Common myeloid progenitor, CD34-positive (primary cell): ENCODE measurements around the gene DYNC2LI1.

Experiments
- CTCF ChIA-PET: fragments of 350-600 bp; sonication (Branson Sonifier 250); formaldehyde crosslinking; loops from one replicate; lab custom pipeline; 2021; ENCODE audit warnings: antibody characterized with exemption; lab: Charles Lee
- POLR2A ChIA-PET: fragments of 350-600 bp; sonication (Branson Sonifier 250); formaldehyde crosslinking; loops from one replicate; lab custom pipeline; 2021; ENCODE audit warnings: antibody characterized with exemption; lab: Charles Lee
- DNase-seq, 3 donors: peaks; one replicate each; pipeline versions ENCODE4 v3.0.0 to v3.0.0-alpha.2; 2013
- H3K27ac ChIP-seq, 2 experiments: 1 replicate in 1 of 2; 2 replicates in 1 of 2; pipeline ENCODE4 v1.7.0; 2013; ENCODE audit warnings: inconsistent platforms in 2 of 2, low read length in 2 of 2, mild to moderate bottlenecking in 2 of 2, low read depth in 1 of 2, moderate library complexity in 1 of 2; ENCODE audit not compliant: severe bottlenecking in 2 of 2, insufficient read depth in 1 of 2, poor library complexity in 1 of 2
- H3K27me3 ChIP-seq, 5 experiments: replicated peaks in 2 of 5; 1 replicate in 3 of 5; 2 replicates in 2 of 5; pipeline versions ENCODE4 v1.6.1 to v1.7.0; 2013; ENCODE audit warnings: low read length in 4 of 5, mild to moderate bottlenecking in 2 of 5, moderate library complexity in 2 of 5, inconsistent platforms in 1 of 5; ENCODE audit not compliant: insufficient read depth in 5 of 5, control insufficient read depth in 4 of 5
- H3K36me3 ChIP-seq, 4 experiments: 1 replicate in 2 of 4; 2 replicates in 2 of 4; pipeline versions ENCODE4 v1.6.1 to v1.7.0; 2013; ENCODE audit warnings: low read length in 3 of 4, control low read depth in 1 of 4, mild to moderate bottlenecking in 1 of 4; ENCODE audit not compliant: control insufficient read depth in 4 of 4, insufficient read depth in 4 of 4
- H3K4me1 ChIP-seq, 4 experiments: 1 replicate in 3 of 4; 2 replicates in 1 of 4; pipeline versions ENCODE4 v1.6.1 to v1.7.1; 2013; ENCODE audit warnings: low read length in 3 of 4, mild to moderate bottlenecking in 3 of 4, control low read depth in 1 of 4, inconsistent platforms in 1 of 4, moderate library complexity in 1 of 4; ENCODE audit not compliant: control insufficient read depth in 4 of 4, insufficient read depth in 4 of 4; ENCODE audit errors: control extremely low read depth in 1 of 4
- H3K4me3 ChIP-seq, 7 experiments: 1 replicate in 4 of 7; 2 replicates in 3 of 7; pipeline versions ENCODE4 v1.5.1 to v1.7.0; 2013; ENCODE audit warnings: mild to moderate bottlenecking in 7 of 7, low read length in 6 of 7, moderate library complexity in 6 of 7, inconsistent platforms in 2 of 7, low read depth in 2 of 7, control low read depth in 1 of 7; ENCODE audit not compliant: insufficient read depth in 4 of 7, control insufficient read depth in 1 of 7; ENCODE audit errors: extremely low read depth in 1 of 7
- H3K9me3 ChIP-seq, 5 experiments: 1 replicate in 4 of 5; 2 replicates in 1 of 5; pipeline versions ENCODE4 v1.6.1 to v1.7.1; 2013; ENCODE audit warnings: low read length in 4 of 5, mild to moderate bottlenecking in 2 of 5, inconsistent platforms in 1 of 5, low read depth in 1 of 5, moderate library complexity in 1 of 5; ENCODE audit not compliant: control insufficient read depth in 4 of 5, insufficient read depth in 2 of 5; ENCODE audit errors: control extremely low read depth in 1 of 5
- WGBS: methylation state at CpG from one replicate; pipeline ENCODE4 v1.1.5; 2013; ENCODE audit not compliant: insufficient coverage; 5-methylcytosine and 5-hydroxymethylcytosine counted together

DYNC2LI1 gene

GRCh38 chr2:43748333-43748732 lies 25.5 kb upstream of the DYNC2LI1 start:
- POLR2A ChIA-PET: no interaction called here

GRCh38 chr2:43749583-43749982 lies 24.3 kb upstream of the DYNC2LI1 start:
- 100% methylated on average over 2 of the region's 3 CpGs for WGBS
- Histone ChIP-seq H3K36me3 (no peaks in the 10 kb centered on the region), H3K27me3 (no peaks in the 10 kb centered on the region), H3K27ac (no peak overlapping the region), H3K4me3 (no peak overlapping the region), H3K9me3 (no peaks in the 10 kb centered on the region), H3K4me1 (no peaks in the 10 kb centered on the region)
- ChIA-PET CTCF (no interaction called here), POLR2A (no interaction called here)
- DNase-seq: no peak

More at GRCh38 chr2:43748333-43748732, 25.5 kb upstream of the DYNC2LI1 start:
- no peaks in the 10 kb centered on the region for H3K9me3 ChIP-seq
- H3K27ac ChIP-seq: no peak overlapping the region
- no peak for DNase-seq
- H3K27me3 ChIP-seq: no peaks in the 10 kb centered on the region
- no peaks in the 10 kb centered on the region for H3K4me1 ChIP-seq
- H3K36me3 ChIP-seq: no peaks in the 10 kb centered on the region
- 91% methylated on average over 5 of the region's 5 CpGs for WGBS
- no peak overlapping the region for H3K4me3 ChIP-seq
- CTCF ChIA-PET: no interaction called here

GRCh38 chr2:43751476-43751990 lies 22.3 kb upstream of the DYNC2LI1 start:
- POLR2A ChIA-PET: no interaction called here

GRCh38 chr2:43752302-43752701 lies 21.5 kb upstream of the DYNC2LI1 start:
- Histone ChIP-seq H3K27ac (no peak overlapping the region), H3K27me3 (no peaks in the 10 kb centered on the region), H3K9me3 (no peaks in the 10 kb centered on the region), H3K4me3 (no peak overlapping the region), H3K36me3 (no peaks in the 10 kb centered on the region), H3K4me1 (no peaks in the 10 kb centered on the region)
- POLR2A ChIA-PET: no interaction called here
- CTCF ChIA-PET: no interaction called here
- DNase-seq: no peak

More at GRCh38 chr2:43751476-43751990, 22.3 kb upstream of the DYNC2LI1 start:
- CTCF ChIA-PET: no interaction called here
- no peak overlapping the region for H3K4me3 ChIP-seq
- H3K9me3 ChIP-seq: no peaks in the 10 kb centered on the region
- no peak for DNase-seq
- no peak overlapping the region for H3K27ac ChIP-seq
- no peaks in the 10 kb centered on the region for H3K4me1 ChIP-seq
- 100% methylated on average over 2 of the region's 5 CpGs for WGBS
- no peaks in the 10 kb centered on the region for H3K36me3 ChIP-seq
- no peaks in the 10 kb centered on the region for H3K27me3 ChIP-seq

GRCh38 chr2:43754180-43754579 lies 19.7 kb upstream of the DYNC2LI1 start:
- Histone ChIP-seq H3K27ac (no peak overlapping the region), H3K4me1 (no peaks in the 10 kb centered on the region), H3K27me3 (no peaks in the 10 kb centered on the region), H3K36me3 (no peaks in the 10 kb centered on the region), H3K9me3 (no peaks in the 10 kb centered on the region), H3K4me3 (no peak overlapping the region)
- WGBS: 100% methylated on average over 7 of the region's 7 CpGs
- CTCF ChIA-PET: no interaction called here
- DNase-seq: no peak
- POLR2A ChIA-PET: no interaction called here

GRCh38 chr2:43758739-43759138 lies 15.1 kb upstream of the DYNC2LI1 start:
- 83% methylated on average over 3 of the region's 3 CpGs for WGBS
- Histone ChIP-seq H3K9me3 (no peaks in the 10 kb centered on the region), H3K27me3 (no peaks in the 10 kb centered on the region), H3K4me1 (no peaks in the 10 kb centered on the region), H3K27ac (no peak overlapping the region), H3K36me3 (no peaks in the 10 kb centered on the region), H3K4me3 (no peak overlapping the region)
- DNase-seq: no peak
- CTCF ChIA-PET: no interaction called here
- POLR2A ChIA-PET: no interaction called here

- Histone ChIP-seq H3K36me3 (no peaks in the 10 kb centered on the region), H3K9me3 (no peaks in the 10 kb centered on the region), H3K27ac (no peak overlapping the region), H3K4me3 (no peak overlapping the region), H3K27me3 (no peaks in the 10 kb centered on the region), H3K4me1 (no peaks in the 10 kb centered on the region)
- ChIA-PET POLR2A (no interaction called here), CTCF (no interaction called here)
- no peak for DNase-seq
Measured at GRCh38 chr2:43759195-43759594, 14.6 kb upstream of the DYNC2LI1 start.
